Activated CD4-positive, alpha-beta T cell treated with anti-CD3 and anti-CD28 coated beads, Interleukin-2, amount 50 U/mL, for 48 hours (primary cell): Measurements from ENCODE around the gene SAG.
"Not testable (repeated sequence)": the region's sequence is repeated elsewhere in the genome, so short reads cannot be mapped to it uniquely, and the experiment has no call there.

Source experiments
- DNase-seq, 2 experiments: peaks; one replicate each; pipeline ENCODE4 v3.0.0-alpha.2; 2020

Gene SAG

DNA sequence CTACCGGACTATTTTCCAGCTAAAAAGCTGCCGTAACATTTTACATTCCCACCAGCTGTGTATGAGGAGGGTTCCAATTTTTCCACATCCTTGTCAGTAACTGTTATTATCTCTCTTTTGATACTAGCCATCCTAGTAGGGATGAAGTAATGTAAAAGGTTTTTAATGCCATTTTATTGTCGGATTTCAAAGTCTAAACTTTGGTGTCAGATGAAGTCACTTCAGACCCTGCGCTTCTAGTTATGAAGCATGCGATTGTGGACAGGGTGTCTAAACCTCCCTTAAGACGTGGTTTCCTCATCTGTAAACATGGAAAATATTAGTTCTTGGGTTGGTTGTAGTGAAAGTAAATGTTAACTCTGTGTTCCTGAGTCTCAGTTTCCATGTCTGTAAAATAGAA, 51.3 kb downstream of the SAG start:
- DNase-seq, result no peak

DNA sequence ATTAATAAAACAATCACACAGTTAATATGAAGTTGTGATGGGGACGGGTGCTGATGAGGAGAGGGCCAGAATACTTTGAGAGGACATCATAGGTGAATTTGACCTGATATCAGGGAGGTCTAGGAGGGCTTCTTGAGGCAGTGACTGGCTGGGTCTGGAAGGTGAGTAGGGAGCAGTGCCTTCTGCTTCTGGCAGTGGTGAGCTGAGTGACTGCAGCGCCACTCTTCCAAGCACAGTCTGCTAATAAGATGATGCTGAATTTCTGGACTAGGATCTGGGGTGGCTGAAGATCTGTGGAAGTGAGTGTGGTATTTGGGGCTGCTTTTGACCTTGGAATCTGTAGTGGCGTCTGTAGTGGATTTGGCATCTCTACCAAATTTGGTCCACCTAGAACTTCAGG, 52.2 kb downstream of the SAG start:
- no peak for DNase-seq

DNA sequence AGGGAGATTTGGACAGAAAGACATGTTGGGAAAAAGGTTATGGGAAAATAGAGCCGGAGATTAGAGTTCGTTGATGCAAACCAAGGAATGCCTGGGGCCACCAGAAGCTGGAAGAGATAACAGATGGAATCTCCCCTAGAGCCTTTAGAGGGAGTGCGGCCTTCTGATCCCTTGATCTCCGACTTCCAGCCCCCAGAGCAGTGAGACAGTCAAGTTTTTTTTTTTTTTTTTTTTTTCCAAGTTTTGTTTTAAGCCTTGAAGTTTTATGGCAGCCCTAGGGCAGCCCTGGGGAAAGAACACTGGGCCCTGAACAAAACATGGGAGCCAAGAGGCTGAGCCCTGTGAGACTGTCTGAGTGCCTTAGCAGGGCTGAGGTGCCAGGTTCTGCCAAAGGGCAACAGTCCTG, 53.2 kb downstream of the SAG start:
- no peak for DNase-seq

DNA sequence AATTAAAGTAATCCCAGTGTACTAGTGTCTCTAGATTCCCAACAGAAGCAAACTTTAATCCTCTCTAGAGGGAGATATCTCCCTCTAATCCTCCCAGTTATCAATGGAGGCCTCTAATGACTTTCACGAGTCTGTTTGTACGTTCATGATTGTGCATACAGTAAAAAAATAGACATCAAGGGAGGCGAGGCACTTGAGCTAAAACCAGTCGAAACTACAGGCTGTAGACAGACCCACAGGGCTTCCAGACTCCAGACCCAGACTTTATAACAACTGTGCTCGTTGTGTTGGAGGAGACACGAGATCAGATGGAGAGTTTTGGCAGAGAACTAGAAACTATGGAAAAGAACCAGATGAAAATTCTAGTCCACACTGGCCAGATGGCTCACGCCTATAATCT, 53.7 kb downstream of the SAG start:
- DNase-seq, result no peak

DNA sequence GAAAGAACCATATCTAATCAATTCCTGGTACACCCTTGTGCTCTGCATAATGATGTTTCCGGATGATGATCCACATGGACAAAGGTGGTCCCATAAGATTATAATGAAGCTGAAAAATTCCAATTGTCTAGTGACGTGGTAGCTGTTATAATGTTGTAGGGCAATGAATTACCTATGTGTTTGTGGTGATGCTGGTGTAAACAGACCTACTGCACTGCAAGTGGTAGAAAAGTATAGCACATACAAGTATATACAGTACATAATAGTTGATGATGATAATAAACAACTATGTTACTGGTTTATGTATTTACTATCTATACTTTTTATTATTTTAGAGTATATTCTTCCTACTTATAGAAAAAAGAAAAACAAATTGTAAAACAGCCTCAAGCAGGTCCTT, 55.1 kb downstream of the SAG start:
- no peak for DNase-seq

DNA sequence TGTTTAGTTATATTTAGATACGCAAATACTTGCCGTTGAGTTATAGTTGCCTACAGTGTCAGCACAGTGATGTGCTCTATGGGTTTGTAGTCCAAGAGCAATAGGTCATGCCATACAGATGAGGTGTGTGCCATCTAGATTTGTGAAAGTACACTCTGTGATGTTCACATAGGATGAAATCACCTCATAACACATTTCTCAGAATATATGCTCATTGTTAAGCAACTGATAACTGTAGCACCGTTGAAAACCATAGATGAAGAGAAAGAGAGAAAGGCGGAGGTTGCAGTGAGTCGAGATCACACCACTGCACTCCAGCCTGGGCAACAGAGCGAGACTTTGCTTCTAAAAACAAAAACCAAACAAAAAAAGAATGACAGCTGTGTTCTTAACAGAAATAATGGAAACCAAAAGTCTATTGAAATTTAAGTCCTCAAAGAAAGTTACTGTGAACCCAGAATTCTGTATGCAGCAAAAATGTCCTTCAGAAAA, 56.2 kb downstream of the SAG start:
- no peak for DNase-seq

DNA sequence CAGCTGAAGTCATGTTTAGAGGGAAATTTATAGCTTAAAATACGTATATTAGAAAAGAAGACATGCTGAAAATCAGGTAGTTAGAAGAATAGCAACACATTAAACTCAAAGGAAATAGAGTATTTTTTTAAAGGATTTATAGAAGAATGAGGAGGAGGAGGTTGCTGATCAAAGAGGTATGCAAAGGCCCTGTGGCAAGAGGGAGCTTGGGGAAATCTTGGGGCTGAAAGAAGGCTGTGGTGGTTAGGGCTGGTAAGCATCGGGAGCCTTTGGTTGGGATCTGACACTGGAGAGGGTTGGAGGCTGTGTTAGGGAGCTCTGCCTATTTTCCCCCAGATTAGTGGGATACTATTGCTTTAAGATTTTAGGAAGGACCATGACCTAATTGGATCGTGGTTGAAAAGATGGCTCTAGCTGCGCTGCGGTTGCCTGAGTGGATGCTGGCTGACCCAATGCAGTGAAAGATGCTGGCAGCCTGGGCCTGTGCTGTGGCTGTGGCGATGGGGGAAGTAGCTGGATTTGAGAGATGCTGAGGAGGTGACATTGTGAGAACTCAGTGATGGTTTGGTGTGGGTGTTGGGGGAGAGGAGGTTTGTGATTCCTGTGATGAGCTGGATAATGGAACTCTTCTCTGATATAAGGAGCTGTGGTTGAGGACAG, 58.4 kb downstream of the SAG start:
- DNase-seq, result no peak

DNA sequence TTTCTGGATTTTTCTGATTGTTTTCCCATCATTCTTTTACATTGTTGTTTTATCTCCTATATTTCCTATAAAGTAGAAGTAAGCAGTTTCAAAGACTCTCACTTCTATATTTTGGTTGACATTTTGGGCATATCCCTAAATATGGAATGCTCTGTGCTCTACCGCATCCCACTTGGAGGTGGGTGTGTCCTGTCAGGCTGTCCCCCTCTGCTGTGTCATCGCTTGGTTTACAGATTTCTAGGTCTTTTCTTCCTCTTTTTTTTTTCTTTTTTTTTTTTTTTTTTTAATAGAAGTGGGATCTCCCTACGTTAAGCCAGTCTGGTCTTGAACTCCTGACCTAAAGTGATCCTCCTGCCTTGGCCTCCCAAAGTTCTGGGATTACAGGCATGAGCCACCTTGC, 60.0 kb downstream of the SAG start:
- DNase-seq, result no peak

DNA sequence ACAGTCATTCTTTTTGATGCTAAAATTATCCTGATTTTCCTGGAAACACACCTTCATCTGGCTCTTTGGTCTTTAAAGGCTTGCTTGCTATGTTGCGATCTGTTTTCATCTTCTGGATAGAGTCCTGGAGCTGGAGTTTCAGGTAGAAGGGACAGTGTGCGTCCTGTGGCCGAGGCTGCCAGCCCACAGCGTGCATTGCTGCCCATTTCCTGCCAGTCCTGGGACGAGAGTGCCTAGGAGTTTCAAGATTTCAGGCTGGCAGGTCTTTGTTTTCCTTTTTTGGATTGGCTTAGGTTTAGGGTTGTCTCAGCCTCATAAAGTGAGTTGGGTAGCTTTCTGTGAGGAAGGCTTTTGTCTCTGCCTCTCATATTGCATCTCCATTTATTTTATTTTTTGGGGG, 61.1 kb downstream of the SAG start:
- no peak for DNase-seq

DNA sequence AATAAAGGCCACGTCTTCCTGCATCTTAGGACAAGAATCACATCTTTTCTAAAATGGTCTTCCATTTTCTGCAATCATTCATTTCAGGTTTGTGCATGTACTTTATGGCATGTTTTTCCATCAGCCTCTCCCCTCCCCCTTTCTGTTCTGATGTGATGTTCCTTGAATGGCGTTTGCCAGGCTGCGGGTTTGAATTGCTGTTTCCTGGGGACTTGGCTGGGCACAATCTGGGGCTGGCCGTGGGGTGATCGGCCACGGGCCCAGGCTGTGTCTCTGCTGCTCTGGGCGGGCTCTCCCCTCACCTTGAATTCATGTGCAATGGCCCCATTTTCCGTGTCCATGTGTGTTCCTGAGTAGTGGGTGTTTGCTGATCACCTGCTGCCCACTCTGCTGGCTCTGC, 61.8 kb downstream of the SAG start:
- DNase-seq, result no peak

DNA sequence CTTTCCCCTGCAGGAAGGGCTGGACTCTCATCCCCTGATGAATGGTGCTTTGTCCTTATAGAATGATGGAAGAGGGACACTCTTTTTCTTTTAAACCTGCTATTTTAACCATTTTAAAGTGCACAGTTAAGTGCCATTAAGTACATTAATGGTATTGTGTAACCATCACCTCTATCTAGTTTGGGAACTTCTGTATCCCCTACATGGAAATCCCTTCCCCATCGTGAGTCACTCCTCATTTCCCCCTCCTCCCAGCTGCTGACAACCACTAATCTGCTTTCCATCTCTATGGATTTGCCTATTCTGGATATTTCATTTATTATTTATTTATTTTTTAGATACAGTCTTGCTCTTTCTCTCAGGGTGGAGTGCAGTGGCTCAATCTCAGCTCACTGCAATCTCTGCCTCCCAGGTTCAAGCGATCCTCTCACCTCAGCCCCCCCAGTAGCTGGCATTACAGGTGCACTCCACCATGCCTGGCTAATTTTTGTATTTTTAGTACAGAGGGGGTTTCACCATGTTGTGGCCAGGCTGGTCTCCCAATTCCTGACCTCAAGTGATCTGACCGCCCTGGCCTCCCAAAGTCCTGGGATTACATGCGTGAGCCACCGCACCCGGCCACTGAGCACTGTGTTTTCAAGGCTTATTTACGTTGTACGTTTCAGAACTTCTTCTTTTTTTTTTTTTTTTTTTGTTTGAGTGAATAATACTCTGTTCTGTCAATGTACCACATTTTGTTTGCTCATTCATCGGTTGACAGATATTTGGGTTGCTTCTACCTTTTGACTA, 62.5 kb downstream of the SAG start:
- DNase-seq, result no peak

DNA sequence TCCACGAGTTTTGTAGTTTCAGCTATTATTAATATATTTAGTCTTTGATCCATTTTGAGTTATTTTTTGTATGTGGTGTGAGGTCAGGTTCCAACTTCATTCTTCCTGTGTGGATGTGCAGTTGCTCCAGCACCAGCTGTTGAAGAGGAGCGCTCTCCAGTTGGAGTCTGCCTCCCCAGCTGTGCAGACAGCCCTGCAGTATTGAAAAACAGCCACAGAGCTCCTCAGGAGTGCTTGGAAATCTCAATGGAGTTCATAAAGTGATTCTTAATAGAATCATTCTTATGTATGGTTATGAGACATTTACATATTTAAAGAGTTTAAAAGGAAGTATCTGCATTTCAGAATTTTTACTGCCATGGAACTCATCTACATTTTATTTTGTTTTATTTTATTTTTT, 64.0 kb downstream of the SAG start:
- DNase-seq, result no peak

DNA sequence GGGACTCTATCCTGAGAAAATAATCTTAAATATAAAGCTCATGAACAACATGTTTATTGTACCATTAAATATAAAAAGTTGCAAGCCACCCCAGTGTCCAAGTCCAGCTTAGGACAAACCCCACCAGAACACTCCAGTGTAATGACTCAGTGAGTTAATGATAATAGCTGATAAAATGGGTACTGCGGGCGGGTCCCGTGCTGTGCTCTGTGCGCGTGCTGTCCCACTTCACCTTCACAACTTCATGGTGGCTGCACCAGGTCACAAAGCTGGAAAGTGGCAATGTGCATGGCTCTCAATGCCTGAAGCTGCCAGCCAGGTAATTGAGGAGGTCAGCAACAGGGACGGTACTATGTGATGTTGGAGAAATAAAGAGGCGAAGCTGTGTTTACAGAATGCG, 65.2 kb downstream of the SAG start:
- no peak for DNase-seq

DNA sequence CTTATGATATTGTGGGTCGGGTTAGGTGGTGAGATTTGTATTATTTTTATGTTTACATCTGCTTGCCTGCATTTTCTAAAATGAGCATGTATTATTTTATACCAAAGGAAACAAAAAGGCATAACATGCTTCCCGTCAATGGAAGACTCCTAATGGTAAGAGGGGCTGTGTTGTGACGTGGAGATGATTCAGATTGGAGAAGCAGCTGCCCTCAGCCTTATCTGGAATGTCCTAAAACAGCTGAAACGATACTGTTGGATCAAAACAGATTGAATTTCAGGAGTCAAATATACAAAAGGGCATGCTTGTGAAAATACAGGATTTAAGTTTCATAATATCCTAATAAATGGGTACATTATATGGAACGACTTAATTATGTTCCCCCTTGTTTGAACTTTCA, 65.7 kb downstream of the SAG start:
- DNase-seq, result no peak

DNA sequence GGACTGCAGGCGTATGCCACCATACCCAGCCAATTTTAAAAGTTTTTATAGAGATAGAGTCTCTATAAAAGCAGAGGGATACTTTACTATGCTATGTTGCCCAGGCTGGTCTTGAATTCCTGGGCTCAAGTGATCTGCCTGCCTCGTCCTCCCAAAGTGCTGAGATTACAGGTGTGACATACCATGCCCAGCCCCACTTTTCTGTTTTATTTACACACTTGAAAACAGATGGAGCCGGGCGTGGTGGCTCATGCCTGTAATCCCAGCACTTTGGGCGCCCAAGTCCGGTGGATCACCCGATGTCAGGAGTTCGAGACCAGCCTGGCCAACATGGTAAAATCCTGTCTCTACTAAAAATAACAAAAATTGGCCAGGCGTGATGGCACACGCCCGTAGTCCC, 67.2 kb downstream of the SAG start:
- not testable (repeated sequence) for DNase-seq

DNA sequence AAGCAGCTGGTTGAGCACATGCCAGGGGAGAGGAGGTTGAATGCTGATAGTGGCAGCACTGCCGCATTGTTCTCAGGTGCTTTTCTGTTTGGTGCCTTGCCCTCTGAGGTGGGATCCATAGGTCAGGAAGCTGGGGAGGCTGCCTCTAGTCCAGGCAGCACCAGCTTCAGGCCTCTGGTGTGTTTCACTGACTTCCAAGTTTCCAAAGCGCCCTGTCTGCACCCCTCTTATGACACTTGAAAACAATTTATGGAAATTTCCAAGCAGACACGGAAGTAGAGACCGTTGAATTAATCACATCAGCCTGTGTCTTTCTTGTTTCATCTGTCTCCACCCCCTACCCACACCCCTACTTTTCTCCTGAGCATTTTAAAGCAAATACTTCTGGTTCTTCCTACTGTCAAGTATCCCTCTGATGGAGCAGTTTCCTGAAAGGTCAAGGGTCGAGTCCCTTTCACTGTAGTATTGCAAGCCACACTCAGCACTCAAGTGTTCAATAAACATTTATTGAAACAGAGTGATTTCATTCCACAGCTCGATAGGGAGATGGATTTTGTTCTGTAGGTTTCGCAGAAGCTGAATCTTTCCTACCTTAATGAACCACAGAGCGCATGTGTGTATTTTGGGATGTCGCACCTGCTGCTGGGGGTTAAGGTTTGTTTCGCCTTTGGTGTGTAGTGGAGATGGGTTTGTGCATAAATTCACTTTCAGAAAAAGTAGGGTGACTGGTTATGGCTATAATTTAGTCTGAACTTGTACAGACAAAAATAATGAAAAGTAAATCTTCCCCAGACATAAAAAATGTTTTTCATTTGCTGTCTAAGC, 68.1 kb downstream of the SAG start:
- no peak for DNase-seq

DNA sequence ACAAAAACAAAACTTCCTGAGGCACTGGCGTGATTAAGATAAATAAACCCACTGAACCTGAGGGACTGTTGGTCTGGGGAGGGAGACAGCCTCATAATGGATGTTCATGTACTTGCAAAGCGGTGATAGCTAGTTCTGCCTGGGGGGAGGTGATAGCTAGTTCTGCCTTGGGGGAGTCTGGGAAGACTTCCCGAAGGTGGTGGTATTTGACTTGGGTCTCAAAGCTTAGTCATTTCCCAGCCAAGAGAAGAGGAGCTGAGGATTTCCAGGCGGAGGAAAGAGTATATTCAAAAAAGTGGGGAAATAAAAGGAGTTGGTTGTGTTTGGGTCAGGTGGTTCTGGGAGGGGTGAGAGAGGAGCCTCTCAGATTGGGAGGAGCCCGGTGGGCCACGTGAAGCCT, 71.4 kb downstream of the SAG start:
- DNase-seq, result no peak

DNA sequence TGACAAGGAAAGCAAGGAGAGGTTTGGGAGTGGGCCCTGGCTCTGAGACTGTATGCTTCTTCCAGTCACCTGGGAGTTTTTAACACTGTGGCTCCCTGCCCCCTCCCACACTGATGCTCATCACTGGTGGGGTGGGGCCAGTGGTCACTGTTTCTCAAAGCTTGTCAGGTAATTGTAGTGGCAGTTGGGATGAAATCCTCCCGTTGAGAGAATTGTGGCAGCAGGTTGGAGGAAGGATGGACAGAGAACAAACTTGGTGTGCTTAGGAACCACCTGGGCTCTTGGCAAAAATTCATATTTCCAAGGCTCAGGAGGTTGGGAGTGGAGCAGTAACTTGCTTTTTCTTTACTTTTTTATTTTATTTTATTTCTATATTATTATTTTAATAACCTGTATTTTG, 71.8 kb downstream of the SAG start:
- no peak for DNase-seq

DNA sequence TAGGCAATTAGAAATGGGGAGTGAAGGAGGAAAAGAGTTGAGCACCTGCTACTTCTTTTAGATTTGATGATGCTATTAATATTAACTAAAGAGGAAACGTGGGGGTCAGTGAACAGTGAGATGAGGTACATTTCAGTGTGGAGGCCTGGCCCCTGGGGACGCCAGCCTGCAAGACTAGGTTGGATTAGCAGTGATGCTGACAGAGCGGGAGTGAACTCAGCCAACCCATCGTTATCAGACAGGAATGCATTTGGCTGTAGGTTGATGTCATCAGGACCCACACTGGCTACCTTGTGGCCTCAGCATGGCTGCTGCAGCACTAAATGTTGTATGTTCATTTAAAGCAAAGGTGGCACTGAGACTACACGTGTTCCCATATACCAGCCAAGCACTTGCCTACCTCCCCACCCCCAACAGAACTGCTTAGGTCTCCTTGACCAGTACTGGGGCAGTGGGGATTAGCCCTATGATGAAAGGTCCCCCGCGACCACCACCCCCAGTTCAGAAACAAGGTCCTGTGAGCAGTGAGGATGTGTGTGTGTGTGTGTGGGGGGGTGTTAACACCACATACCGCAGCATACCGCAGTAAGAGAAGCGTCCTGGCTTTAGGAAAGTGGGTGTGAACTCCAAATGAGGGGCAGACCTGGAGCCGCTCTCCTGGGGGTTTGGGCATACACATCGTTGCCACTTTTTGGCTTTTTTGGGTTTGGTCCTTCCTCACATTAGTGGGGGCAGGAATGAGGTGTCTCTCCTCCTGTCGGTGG, 72.7 kb downstream of the SAG start:
- no peak for DNase-seq

DNA sequence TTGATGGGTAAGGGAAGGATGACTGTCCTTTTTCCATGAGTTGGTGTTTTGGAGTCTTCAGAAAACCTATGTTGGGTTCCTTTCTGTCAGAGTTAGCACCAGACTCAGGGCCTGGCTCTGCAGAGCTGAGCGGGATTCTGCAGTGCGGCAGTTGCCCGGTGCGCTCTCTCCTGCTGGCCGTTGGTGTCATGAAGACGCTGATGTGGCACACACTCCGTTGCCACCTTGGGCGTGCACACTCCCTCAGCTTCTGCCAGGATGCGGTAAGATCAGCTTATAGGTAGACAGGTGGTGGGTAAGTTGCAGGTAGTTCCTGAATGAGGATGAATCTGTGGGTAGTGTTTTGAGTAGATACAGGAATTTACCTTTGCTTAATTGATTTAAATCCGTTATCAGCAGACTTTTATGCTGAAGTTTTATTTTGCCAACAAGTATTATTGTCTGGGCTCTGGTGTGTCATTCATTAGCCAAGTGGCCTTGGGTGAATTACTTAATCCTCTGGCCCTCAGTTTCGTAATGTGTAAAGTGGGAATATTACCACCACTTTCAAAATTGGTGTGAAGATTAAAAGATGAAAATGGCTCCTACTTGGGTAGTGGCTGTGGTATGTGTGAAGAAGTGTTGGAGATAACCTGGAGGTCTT, 73.5 kb downstream of the SAG start:
- DNase-seq, result no peak

DNA sequence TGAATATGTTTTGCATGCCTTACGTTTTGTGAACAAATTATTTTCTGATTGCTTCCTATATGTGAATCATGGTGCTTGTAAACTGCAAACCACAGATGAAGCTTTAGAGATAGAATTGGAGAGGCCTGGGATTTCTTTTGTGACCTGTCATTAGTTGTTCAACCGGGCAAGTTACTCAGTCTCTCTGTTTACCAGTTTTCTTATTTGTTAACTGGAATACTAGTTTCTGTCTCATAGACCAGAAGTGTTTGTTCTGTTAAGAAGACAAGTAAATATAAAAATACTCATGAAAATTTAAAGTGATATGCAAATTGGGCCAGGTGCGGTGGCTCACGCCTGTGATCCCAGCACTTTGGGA, 74.0 kb downstream of the SAG start:
- DNase-seq, result no peak

DNA sequence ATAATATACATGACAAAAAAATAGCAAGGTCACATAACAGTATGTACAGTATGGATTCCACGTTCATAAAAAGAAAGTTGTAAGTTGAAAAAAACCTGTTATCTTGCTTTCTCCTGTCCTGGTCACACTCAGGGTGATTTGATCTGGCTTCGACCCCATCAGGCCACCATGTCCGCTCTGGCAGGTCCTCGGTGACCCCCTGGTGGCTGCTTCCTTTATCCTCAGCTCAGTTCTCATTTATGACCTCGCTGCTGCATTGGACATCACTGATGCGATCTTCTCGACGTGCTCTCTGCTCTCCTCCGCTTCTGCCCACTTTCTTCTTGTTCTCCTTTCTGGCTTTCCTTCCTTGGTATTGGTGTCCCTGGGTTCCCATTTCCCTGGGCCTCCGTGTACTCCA, 76.4 kb downstream of the SAG start:
- no peak for DNase-seq
